SK-N-SH treated with all-trans-retinoic acid at 6 μM for 48 hours (cell line): ENCODE measurements around the gene IL22.

Experiments used
- ATAC-seq: fragments of 200-7000 bp; cut with Tn5 transposase; 3 replicates; pipeline ENCODE4 v1.9.1; 2020; ENCODE audit warnings: mild to moderate bottlenecking, moderate library complexity
- ARNTL ChIP-seq: fragments of 450-650 bp; formaldehyde crosslinking; IDR thresholded peaks from 2 replicates; pipeline ENCODE4 v1.5.0; 2020; ENCODE audit warnings: low read depth, mild to moderate bottlenecking, moderate library complexity, borderline replicate concordance
- CSDC2 ChIP-seq: fragments of 250-450 bp; sonication (Bioruptor Pico); IDR thresholded peaks from 2 replicates; pipeline ENCODE4 v1.5.0; 2020; ENCODE audit warnings: mild to moderate bottlenecking, moderate library complexity
- GLIS3 ChIP-seq: fragments of 250-450 bp; sonication (Bioruptor Pico); IDR thresholded peaks from 2 replicates; pipeline ENCODE4 v1.5.0; 2020; ENCODE audit warnings: mild to moderate bottlenecking, moderate library complexity
- ISL1 ChIP-seq: fragments of 250-450 bp; sonication (Bioruptor Pico); IDR thresholded peaks from 2 replicates; pipeline ENCODE4 v2.1.2; 2022; ENCODE audit warnings: mild to moderate bottlenecking, moderate library complexity
- OSR1 ChIP-seq: fragments of 250-450 bp; sonication (Bioruptor Pico); IDR thresholded peaks from 2 replicates; pipeline ENCODE4 v1.8.0; 2022; ENCODE audit warnings: moderate library complexity, mild to moderate bottlenecking, inconsistent platforms
- POU6F1 ChIP-seq: fragments of 250-450 bp; sonication (Bioruptor Pico); IDR thresholded peaks from 2 replicates; pipeline ENCODE4 v1.8.0; 2021; ENCODE audit warnings: low read depth, mild to moderate bottlenecking, moderate library complexity, borderline replicate concordance
- RARB ChIP-seq: fragments of 250-450 bp; sonication (Bioruptor Pico); IDR thresholded peaks from 2 replicates; pipeline ENCODE4 v1.8.0; 2021; ENCODE audit warnings: mild to moderate bottlenecking, moderate library complexity
- TCF4 ChIP-seq: fragments of 250-450 bp; sonication (Bioruptor Pico); IDR thresholded peaks from 2 replicates; pipeline ENCODE4 v1.8.0; 2021; ENCODE audit warnings: mild to moderate bottlenecking, moderate library complexity, borderline replicate concordance
- TOX ChIP-seq: fragments of 250-450 bp; sonication (Bioruptor Pico); IDR thresholded peaks from 2 replicates; pipeline ENCODE4 v1.8.0; 2021; ENCODE audit warnings: mild to moderate bottlenecking, moderate library complexity, borderline replicate concordance
- TSHZ2 ChIP-seq: fragments of 250-450 bp; sonication (Bioruptor Pico); IDR thresholded peaks from 2 replicates; pipeline ENCODE4 v1.5.0; 2020; ENCODE audit warnings: mild to moderate bottlenecking, moderate library complexity
- ZFP3 ChIP-seq: fragments of 250-450 bp; sonication (Bioruptor Pico); IDR thresholded peaks from 2 replicates; pipeline ENCODE4 v1.5.0; 2020; ENCODE audit warnings: mild to moderate bottlenecking, moderate library complexity
- ZNF565 ChIP-seq: fragments of 450-650 bp; formaldehyde crosslinking; conservative IDR thresholded peaks from 2 replicates; pipeline ENCODE4 v1.5.0; 2020; ENCODE audit warnings: low read depth, mild to moderate bottlenecking, moderate library complexity
- ZNF70 ChIP-seq: fragments of 450-650 bp; formaldehyde crosslinking; IDR thresholded peaks from 2 replicates; pipeline ENCODE4 v1.5.0; 2020; ENCODE audit warnings: mild to moderate bottlenecking, moderate library complexity
- TF ChIP-seq, protein P1 (sequence below): fragments of 250-450 bp; sonication (Bioruptor Pico); IDR thresholded peaks from 2 replicates; pipeline ENCODE4 v1.8.0; 2020; ENCODE audit warnings: mild to moderate bottlenecking, moderate library complexity, borderline replicate concordance
- TF ChIP-seq, protein P2 (sequence below): fragments of 250-450 bp; sonication (Bioruptor Pico); IDR thresholded peaks from 2 replicates; pipeline ENCODE4 v1.5.1; 2021; ENCODE audit warnings: mild to moderate bottlenecking, moderate library complexity

IL22 gene

DNA sequence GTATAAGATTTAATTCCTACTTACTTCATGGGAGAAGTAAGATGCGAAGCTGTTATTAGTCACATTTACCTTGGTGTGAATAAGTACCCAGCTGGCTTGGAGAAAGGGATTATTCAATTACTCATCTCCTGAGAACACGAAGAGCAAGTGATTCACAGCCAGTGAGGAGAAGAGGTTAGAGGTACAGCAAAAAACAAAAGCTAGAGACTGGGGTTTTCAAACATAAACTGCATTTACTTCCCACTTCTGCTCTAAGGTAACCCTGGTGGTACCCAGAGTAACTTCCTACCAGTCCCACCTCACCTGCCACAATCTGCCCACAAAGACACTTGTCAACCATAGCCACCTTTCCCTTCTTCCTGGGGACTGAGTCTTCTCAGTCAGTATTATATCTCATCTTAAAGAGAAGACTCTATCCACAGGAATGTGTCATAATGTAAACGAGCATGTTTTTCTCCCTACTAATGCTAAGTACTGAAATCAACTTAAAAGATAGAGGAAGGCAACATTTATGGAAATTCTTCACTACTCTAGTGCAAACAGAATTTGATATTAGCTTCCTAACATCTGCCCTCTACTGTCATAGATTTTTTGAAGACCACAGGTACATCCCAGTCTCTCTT, 6.0 kb upstream of the IL22 start:
- no peak; the same call in 2 of the 3 replicates for ATAC-seq
- no peak for TF ChIP-seq TSHZ2 (CRISPR knock-in tag)
- no peak for TF ChIP-seq TCF4 (CRISPR knock-in tag)
- no peak for TF ChIP-seq ZNF70 (CRISPR knock-in tag)
- no peak for TF ChIP-seq ZFP3 (CRISPR knock-in tag)
- TF ChIP-seq, protein P1, sequence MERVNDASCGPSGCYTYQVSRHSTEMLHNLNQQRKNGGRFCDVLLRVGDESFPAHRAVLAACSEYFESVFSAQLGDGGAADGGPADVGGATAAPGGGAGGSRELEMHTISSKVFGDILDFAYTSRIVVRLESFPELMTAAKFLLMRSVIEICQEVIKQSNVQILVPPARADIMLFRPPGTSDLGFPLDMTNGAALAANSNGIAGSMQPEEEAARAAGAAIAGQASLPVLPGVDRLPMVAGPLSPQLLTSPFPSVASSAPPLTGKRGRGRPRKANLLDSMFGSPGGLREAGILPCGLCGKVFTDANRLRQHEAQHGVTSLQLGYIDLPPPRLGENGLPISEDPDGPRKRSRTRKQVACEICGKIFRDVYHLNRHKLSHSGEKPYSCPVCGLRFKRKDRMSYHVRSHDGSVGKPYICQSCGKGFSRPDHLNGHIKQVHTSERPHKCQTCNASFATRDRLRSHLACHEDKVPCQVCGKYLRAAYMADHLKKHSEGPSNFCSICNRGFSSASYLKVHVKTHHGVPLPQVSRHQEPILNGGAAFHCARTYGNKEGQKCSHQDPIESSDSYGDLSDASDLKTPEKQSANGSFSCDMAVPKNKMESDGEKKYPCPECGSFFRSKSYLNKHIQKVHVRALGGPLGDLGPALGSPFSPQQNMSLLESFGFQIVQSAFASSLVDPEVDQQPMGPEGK (CRISPR knock-in tag) = no peak
- TF ChIP-seq CSDC2 (CRISPR knock-in tag) = no peak
- no peak for TF ChIP-seq TOX (CRISPR knock-in tag)
- TF ChIP-seq, protein P2, sequence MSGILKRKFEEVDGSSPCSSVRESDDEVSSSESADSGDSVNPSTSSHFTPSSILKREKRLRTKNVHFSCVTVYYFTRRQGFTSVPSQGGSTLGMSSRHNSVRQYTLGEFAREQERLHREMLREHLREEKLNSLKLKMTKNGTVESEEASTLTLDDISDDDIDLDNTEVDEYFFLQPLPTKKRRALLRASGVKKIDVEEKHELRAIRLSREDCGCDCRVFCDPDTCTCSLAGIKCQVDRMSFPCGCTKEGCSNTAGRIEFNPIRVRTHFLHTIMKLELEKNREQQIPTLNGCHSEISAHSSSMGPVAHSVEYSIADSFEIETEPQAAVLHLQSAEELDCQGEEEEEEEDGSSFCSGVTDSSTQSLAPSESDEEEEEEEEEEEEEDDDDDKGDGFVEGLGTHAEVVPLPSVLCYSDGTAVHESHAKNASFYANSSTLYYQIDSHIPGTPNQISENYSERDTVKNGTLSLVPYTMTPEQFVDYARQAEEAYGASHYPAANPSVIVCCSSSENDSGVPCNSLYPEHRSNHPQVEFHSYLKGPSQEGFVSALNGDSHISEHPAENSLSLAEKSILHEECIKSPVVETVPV (CRISPR knock-in tag) = no peak
- TF ChIP-seq GLIS3 (CRISPR knock-in tag) = no peak
- TF ChIP-seq OSR1 (CRISPR knock-in tag) = no peak
- TF ChIP-seq ARNTL (CRISPR knock-in tag) = no peak
- TF ChIP-seq RARB (CRISPR knock-in tag) = no peak
- no peak for TF ChIP-seq ZNF565 (CRISPR knock-in tag)

DNA sequence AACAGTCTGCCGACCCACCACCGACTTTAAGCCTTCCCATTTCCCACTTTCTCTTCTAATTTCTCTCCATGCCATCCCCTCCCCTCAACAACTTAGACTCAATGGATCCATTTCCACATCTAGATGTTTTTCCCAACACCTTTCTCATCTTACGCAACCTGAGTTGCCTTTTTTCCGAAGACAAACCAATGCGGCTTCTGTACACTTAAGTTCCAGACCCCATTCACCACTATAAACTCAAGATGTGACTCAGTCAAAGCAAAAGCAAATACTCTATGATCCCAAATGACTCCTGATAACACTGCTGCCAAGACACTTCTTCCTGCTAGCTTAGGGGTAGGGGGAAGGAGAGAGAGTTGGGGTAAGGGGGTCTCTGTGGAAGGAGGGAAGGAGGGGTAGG, 1.3 kb downstream of the IL22 start:
- ATAC-seq = no peak
- TF ChIP-seq ISL1 (CRISPR knock-in tag) (no peak), RARB (CRISPR knock-in tag) (no peak), TSHZ2 (CRISPR knock-in tag) (no peak), POU6F1 (CRISPR knock-in tag) (no peak), ZFP3 (CRISPR knock-in tag) (no peak)
- TF ChIP-seq, protein P1 (CRISPR knock-in tag) = no peak
- TF ChIP-seq, all 23 proteins: peak for 0

DNA sequence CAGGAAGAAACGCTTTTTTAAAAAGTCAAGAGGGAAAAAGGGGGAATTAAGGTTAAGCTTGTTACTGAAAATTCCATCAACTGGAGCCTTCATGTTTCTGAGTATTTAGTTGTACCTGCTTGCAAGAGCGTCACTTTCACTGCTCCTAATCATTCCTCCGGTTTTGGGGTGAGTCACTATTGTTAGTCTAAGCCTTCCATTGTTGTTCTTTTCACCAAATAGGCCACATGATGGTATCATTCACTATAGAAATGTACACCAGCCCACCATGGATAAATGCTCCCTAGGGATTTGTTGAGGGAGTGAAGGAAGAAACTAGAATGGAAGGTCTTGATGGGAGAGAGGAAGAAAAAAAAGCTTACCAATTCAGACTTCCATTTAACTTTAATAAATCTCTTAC, 3.0 kb downstream of the IL22 start:
- ATAC-seq = no peak
- TF ChIP-seq OSR1 (CRISPR knock-in tag) (no peak), GLIS3 (CRISPR knock-in tag) (no peak), TOX (CRISPR knock-in tag) (no peak)
- TF ChIP-seq, protein P2 (CRISPR knock-in tag) = no peak
- TF ChIP-seq, all 23 proteins: peak for 0
